ENCODE measurements around the gene FHL1. TPM values are rescaled to one million over a fixed set of nuclear protein-coding genes. Genes with fewer than 3 reads are reported as not detected.

The FHL1 gene
- total RNA-seq, 1 donor from 2014 or later, result 70.1 TPM

DNA sequence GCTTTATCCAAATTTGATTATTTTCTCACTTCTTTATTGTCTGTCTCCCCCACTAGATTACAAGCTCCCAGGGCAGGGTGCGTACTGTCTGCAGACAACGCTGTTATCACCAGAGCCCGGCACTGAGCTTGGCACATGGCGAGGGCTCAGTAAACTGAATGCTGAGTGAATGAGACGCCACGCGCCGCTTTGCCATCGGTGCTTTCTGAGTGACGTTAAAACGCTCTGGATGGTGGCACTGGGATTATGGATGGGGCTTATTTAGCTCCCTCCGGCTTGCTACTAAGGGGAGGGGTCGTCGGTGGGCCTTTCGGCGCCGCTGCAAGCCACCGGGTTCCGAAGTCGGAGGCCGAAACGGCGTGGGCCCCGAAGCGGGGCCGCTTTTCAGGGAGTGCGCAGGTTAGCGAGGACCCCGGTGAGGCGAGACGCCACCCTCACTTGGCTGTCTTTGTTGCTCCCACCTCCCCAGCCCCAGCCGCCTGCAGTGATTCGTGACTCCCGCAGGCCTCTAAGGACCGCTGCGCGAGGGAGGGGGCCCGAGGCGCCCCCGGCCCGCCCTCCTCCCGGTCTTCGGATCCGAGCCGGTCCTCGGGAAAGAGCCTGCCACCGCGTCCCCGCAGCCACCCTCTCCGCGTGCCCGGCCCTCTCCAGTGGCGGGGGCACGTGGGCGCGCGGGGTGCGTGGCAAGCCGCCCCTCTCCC, 569 bp upstream of the FHL1 start:
- H3K27ac Mint-ChIP-seq (ENCODE audit: unreplicated experiment), result no peak overlapping the region
- TF ChIP-seq, protein P1, sequence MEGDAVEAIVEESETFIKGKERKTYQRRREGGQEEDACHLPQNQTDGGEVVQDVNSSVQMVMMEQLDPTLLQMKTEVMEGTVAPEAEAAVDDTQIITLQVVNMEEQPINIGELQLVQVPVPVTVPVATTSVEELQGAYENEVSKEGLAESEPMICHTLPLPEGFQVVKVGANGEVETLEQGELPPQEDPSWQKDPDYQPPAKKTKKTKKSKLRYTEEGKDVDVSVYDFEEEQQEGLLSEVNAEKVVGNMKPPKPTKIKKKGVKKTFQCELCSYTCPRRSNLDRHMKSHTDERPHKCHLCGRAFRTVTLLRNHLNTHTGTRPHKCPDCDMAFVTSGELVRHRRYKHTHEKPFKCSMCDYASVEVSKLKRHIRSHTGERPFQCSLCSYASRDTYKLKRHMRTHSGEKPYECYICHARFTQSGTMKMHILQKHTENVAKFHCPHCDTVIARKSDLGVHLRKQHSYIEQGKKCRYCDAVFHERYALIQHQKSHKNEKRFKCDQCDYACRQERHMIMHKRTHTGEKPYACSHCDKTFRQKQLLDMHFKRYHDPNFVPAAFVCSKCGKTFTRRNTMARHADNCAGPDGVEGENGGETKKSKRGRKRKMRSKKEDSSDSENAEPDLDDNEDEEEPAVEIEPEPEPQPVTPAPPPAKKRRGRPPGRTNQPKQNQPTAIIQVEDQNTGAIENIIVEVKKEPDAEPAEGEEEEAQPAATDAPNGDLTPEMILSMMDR (conservative IDR thresholded peaks at IDR 0.05), result no peak
- H3K4me3 Mint-ChIP-seq, result peak overlapping the region; percentile 89
- H3K4me1 Mint-ChIP-seq, result peaks cover 10% of the 10 kb centered on the region
- peaks cover 7% of the 10 kb centered on the region for H3K36me3 Mint-ChIP-seq (ENCODE audit: low read depth)
- no peak for DNase-seq (ENCODE audit: low read depth, low spot score)
- H3K9me3 Mint-ChIP-seq, result peaks cover 9% of the 10 kb centered on the region
- H3K27me3 Mint-ChIP-seq (ENCODE audit: low read depth), result peaks cover 13% of the 10 kb centered on the region

DNA sequence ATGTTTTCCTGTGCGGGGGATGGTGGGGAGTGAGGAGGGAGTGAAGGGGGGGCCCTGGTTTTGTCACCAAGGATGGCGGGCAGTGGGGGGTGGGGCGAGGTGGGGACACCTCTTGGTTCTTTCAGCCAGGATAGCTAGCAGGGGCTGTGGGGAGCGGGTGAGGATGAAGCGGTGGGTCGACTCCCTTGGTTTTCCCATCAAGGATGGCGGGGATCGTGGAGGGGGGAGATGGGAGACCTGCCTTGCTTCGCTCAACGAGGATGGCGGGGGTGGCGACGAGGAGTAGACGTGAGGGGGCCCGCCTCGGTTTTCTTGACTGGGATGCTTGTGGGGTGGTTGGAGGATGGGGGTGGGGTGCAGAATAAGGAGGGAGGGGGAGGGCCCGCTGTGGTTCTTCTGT, 643 bp downstream of the FHL1 start:
- TF ChIP-seq, protein P1 (conservative IDR thresholded peaks at IDR 0.05), result no peak
- H3K4me1 Mint-ChIP-seq, result peaks cover 10% of the 10 kb centered on the region
- H3K9me3 Mint-ChIP-seq, result peaks cover 6% of the 10 kb centered on the region
- H3K27me3 Mint-ChIP-seq (ENCODE audit: low read depth), result peaks cover 13% of the 10 kb centered on the region
- no peak for DNase-seq (ENCODE audit: low read depth, low spot score)
- H3K4me3 Mint-ChIP-seq, result peak overlapping the region; percentile 87
- peak overlapping the region; percentile 83 for H3K27ac Mint-ChIP-seq (ENCODE audit: unreplicated experiment)
- H3K36me3 Mint-ChIP-seq (ENCODE audit: low read depth), result peaks cover 10% of the 10 kb centered on the region

DNA sequence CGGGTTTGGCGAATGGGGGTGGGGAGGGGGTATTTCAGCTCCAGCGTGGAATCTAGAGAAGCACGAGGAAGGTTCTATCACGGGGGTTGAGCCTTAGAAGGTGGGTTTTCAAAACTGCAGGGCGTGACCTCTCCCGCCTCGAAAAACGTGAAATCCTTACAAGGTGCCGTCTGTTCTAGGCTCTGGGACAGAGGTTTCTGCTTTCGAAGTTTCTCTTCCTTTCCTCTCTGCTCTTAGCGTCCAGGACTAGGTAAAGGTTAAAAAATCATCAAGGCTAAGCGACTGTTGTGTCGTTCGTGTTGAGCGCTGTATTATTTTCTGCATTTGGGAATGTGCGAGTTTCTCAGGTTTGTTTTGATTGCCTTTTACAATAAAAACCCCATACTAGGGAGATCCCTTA, 1.1 kb downstream of the FHL1 start:
- Mint-ChIP-seq H3K9me3 (peaks cover 5% of the 10 kb centered on the region), H3K27me3 (ENCODE audit: low read depth) (peaks cover 13% of the 10 kb centered on the region), H3K27ac (ENCODE audit: unreplicated experiment) (no peak overlapping the region), H3K4me3 (peak overlapping the region; percentile 87), H3K36me3 (ENCODE audit: low read depth) (peaks cover 10% of the 10 kb centered on the region), H3K4me1 (peaks cover 10% of the 10 kb centered on the region)
- DNase-seq (ENCODE audit: low read depth, low spot score), result no peak
- TF ChIP-seq, protein P1 (conservative IDR thresholded peaks at IDR 0.05), result no peak

DNA sequence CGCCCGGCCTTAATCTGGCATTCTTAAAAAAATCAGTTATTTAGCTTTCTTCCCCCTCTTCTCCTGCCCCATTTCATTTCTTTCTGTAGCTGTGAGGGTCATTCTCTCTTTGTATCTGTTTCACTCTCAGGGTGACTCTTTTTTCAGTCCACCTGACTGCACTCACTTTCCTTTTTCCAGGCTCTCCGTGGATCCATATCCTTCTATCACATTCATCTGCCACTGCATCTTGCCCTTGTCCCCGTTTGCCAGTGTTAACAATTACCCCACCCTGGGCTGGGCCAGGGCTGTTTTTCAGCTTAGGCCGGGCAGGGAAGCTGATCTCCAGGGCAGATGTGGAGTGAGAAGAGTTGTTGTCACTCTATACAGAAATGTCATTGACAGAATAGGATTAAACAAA, 7.7 kb downstream of the FHL1 start:
- Mint-ChIP-seq H3K36me3 (ENCODE audit: low read depth) (peaks cover 7% of the 10 kb centered on the region), H3K27ac (ENCODE audit: unreplicated experiment) (no peak overlapping the region), H3K27me3 (ENCODE audit: low read depth) (no peaks in the 10 kb centered on the region), H3K4me1 (no peaks in the 10 kb centered on the region), H3K4me3 (no peak overlapping the region), H3K9me3 (no peaks in the 10 kb centered on the region)
- TF ChIP-seq, protein P1 (conservative IDR thresholded peaks at IDR 0.05), result no peak
- no peak for DNase-seq (ENCODE audit: low read depth, low spot score)

DNA sequence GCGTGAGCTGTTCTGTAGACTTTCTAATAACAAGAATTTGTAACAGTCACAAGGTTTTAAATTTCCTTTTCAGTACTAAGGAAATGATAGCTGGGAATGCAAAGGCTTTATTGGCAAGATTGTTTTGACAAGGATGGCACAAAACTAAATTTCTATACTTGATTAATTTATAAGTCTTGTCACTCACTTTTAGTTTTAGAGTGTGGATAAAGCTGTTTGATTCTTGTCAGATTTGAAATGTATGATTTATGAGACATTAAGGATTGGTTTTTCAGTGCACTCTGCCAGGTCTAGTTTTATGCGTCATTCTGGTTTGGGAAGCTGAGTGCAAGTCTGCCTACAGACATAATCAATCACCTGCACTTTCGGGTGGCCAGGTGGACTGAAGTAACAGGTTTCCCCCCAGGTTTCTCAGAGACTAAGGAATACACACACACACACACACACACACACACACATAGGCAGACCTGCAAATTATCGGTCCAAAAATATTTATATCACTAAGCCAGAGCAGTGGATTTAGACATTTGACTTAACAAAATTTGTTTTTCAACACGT, 9.3 kb downstream of the FHL1 start:
- no peak for DNase-seq (ENCODE audit: low read depth, low spot score)
- Mint-ChIP-seq H3K27ac (ENCODE audit: unreplicated experiment) (no peak overlapping the region), H3K27me3 (ENCODE audit: low read depth) (no peaks in the 10 kb centered on the region), H3K4me1 (no peaks in the 10 kb centered on the region), H3K9me3 (no peaks in the 10 kb centered on the region), H3K4me3 (no peak overlapping the region), H3K36me3 (ENCODE audit: low read depth) (peaks cover 7% of the 10 kb centered on the region)
- TF ChIP-seq, protein P1 (conservative IDR thresholded peaks at IDR 0.05), result no peak

Measured in neural crest cell (in vitro differentiated cells).